Panc1 (cell line): ENCODE results near the gene SGIP1. TPM values are rescaled to one million over a fixed set of nuclear protein-coding genes. Genes with fewer than 3 reads are reported as not detected.

Experiments used
- ATAC-seq: fragments of 200-7000 bp; cut with Tn5 transposase; 2 replicates; pipeline ENCODE4 v1.9.1; 2020; ENCODE audit warnings: mild to moderate bottlenecking, moderate library complexity
- BruUV-seq: library from RNA; stranded (reverse); fragments of 400-500 nt; replicated peaks from 2 replicates; lab custom pipeline; 2021; lab: Mats Ljungman, UMichigan
- CTCF ChIA-PET: fragments of 300-600 bp; sonication (Branson Sonifier 250); formaldehyde crosslinking; loops from one replicate; lab custom pipeline; 2022; ENCODE audit warnings: antibody characterized with exemption; lab: Charles Lee
- POLR2A ChIA-PET: fragments of 300-600 bp; sonication (Branson Sonifier 250); formaldehyde crosslinking; loops from one replicate; lab custom pipeline; 2022; ENCODE audit warnings: antibody characterized with exemption; lab: Charles Lee
- DNase-seq: peaks from one replicate; pipeline ENCODE4 v3.0.0-alpha.2; 2010; ENCODE audit warnings: low read depth, low spot score
- H3K27ac ChIP-seq: 2 replicates; pipeline ENCODE4 v1.5.1; 2011; ENCODE audit warnings: mild to moderate bottlenecking, low read length, inconsistent platforms
- H3K27me3 ChIP-seq: fragments of 200-500 bp; sonication (Bioruptor generic); 2 replicates; pipeline ENCODE4 v1.6.0; 2014; ENCODE audit warnings: low read length, inconsistent platforms; ENCODE audit not compliant: control insufficient read depth, insufficient read depth
- H3K36me3 ChIP-seq: fragments of 200-500 bp; sonication (Bioruptor generic); 2 replicates; pipeline ENCODE4 v1.5.1; 2014; ENCODE audit warnings: inconsistent platforms, mild to moderate bottlenecking, low read length, moderate library complexity; ENCODE audit not compliant: control insufficient read depth, insufficient read depth
- H3K4me1 ChIP-seq: 2 replicates; pipeline ENCODE4 v1.5.1; 2011; ENCODE audit warnings: inconsistent platforms, mild to moderate bottlenecking, low read length, moderate library complexity; ENCODE audit not compliant: control insufficient read depth, insufficient read depth
- H3K4me3 ChIP-seq, 2 experiments: 2 replicates each; pipeline ENCODE4 v1.5.1; 2011 to 2012; ENCODE audit warnings: low read depth in 2 of 2, low read length in 2 of 2, mild to moderate bottlenecking in 2 of 2, inconsistent platforms in 1 of 2, moderate library complexity in 1 of 2
- H3K9me3 ChIP-seq: fragments of 200-500 bp; sonication (Bioruptor generic); 2 replicates; pipeline ENCODE4 v1.5.1; 2014; ENCODE audit warnings: low read depth, mild to moderate bottlenecking, inconsistent platforms, low read length, moderate library complexity; ENCODE audit not compliant: control insufficient read depth, insufficient read depth
- CTCF ChIP-seq: fragments of 450-650 bp; IDR thresholded peaks from 2 replicates; pipeline ENCODE4 v1.5.1; 2017; ENCODE audit warnings: mild to moderate bottlenecking
- POLR2AphosphoS5 ChIP-seq: IDR thresholded peaks from 2 replicates; pipeline ENCODE4 v1.6.1; 2012; ENCODE audit warnings: mild to moderate bottlenecking, low read depth, low read length, moderate library complexity
- REST ChIP-seq, 2 experiments: IDR thresholded peaks; 2 replicates each; pipeline ENCODE4 v1.6.1; 2011 to 2012; ENCODE audit warnings: low read depth in 2 of 2, control low read depth in 1 of 2, low read length in 1 of 2, mild to moderate bottlenecking in 1 of 2, moderate library complexity in 1 of 2; ENCODE audit not compliant: insufficient read depth in 1 of 2
- SIN3A ChIP-seq: IDR thresholded peaks from 2 replicates; pipeline ENCODE4 v1.6.1; 2012; ENCODE audit warnings: low read depth, mild to moderate bottlenecking, low read length, moderate library complexity, borderline replicate concordance; ENCODE audit not compliant: insufficient read depth
- TCF7L2 ChIP-seq: IDR thresholded peaks from 2 replicates; pipeline ENCODE4 v1.6.1; 2011; ENCODE audit warnings: mild to moderate bottlenecking, low read depth, low read length, inconsistent platforms
- in situ Hi-C: cut with HindIII; loops from 2 replicates; pipeline ENCODE4 v1.10.0; 2016; ENCODE audit warnings: low sequenced_read_pairs, low pct_unique_long_range_greater_than_20kb
- intact Hi-C: fragments of 100-400 bp; cut with micrococcal nuclease; formaldehyde crosslinking; loops from one replicate; pipeline ENCODE4 v1.10.0; 2022; ENCODE audit not compliant: unreplicated experiment
- total RNA-seq: library from RNA; stranded (reverse); gene quantifications from one replicate; pipeline ENCODE4 v1.2.1, GENCODE V29; 2021; ENCODE audit not compliant: unreplicated experiment

SGIP1 gene
- total RNA-seq, 1 experiment from 2014 or later, result 1.6 TPM

GRCh38 chr1:66583021-66583420, 49.1 kb downstream of the SGIP1 start:
- Histone ChIP-seq H3K36me3 (no peaks in the 10 kb centered on the region), H3K4me3 (no peak overlapping the region), H3K27ac (no peak overlapping the region), H3K27me3 (no peaks in the 10 kb centered on the region), H3K9me3 (no peaks in the 10 kb centered on the region), H3K4me1 (no peaks in the 10 kb centered on the region)
- ChIA-PET POLR2A (no interaction called here), CTCF (no interaction called here)
- TF ChIP-seq CTCF, result no peak
- no peak for TF ChIP-seq REST (IDR thresholded peaks at IDR 0.05; ENCODE audit: insufficient read depth in 1 of 2, low read depth in 2 of 2, low read length in 1 of 2)
- no peak for TF ChIP-seq TCF7L2
- TF ChIP-seq POLR2AphosphoS5, result no peak
- no peak for TF ChIP-seq SIN3A
- no TSS peak for BruUV-seq
- DNase-seq (no peak), ATAC-seq (no peak)
- intact Hi-C loops (no loop called here), in situ Hi-C loops (no loop called here)

- Histone ChIP-seq H3K27ac (no peak overlapping the region), H3K4me1 (no peaks in the 10 kb centered on the region), H3K4me3 (no peak overlapping the region), H3K9me3 (no peaks in the 10 kb centered on the region), H3K36me3 (no peaks in the 10 kb centered on the region), H3K27me3 (no peaks in the 10 kb centered on the region)
- no peak for TF ChIP-seq SIN3A
- TF ChIP-seq TCF7L2, result no peak
- no peak for TF ChIP-seq REST (IDR thresholded peaks at IDR 0.05; ENCODE audit: insufficient read depth in 1 of 2, low read depth in 2 of 2, low read length in 1 of 2)
- TF ChIP-seq CTCF, result no peak
- no peak for TF ChIP-seq POLR2AphosphoS5
- ChIA-PET POLR2A (no interaction called here), CTCF (no interaction called here)
- no peak for ATAC-seq
- in situ Hi-C loops, result no loop called here
- DNase-seq, result no peak
- BruUV-seq, result no TSS peak
- intact Hi-C loops, result no loop called here
Observed at GRCh38 chr1:66585002-66585401, 51.0 kb downstream of the SGIP1 start.
